OCI-LY3 (cell line): ENCODE data around the gene RNF220.

Experiments used
- CTCF ChIP-seq: fragments of 200-600, 300-600 bp; sonication (generic); IDR thresholded peaks from 2 replicates; pipeline ENCODE4 v1.5.1; 2014; ENCODE audit warnings: antibody characterized with exemption, low read length, low read depth
- EZH2phosphoT487 ChIP-seq: fragments of 200-600 bp; shearing (Covaris generic); IDR thresholded peaks from 2 replicates; pipeline ENCODE4 v1.6.1; 2018; ENCODE audit warnings: antibody characterized with exemption, mixed run types, low read depth

- TF ChIP-seq CTCF (no peak), EZH2phosphoT487 (no peak)
Measured at GRCh38 chr1:44390277-44390676, 14.8 kb upstream of the RNF220 start.
